HG03175 (cell line): Measurements from ENCODE around the gene ANKDD1A.
A peak's percentile ranks its signal among the peaks of the same experiment; 100 is the strongest.

ENCODE experiments used
- ATAC-seq: cut with Tn5 transposase; IDR thresholded peaks from one replicate; pipeline ENCODE4 v1.9.1; 2021; ENCODE audit warnings: mild to moderate bottlenecking, moderate library complexity; ENCODE audit not compliant: unreplicated experiment

ANKDD1A gene

GRCh38 chr15:64895285-64896065, 16.2 kb upstream of the ANKDD1A start:
- peak; percentile 24 for ATAC-seq

GRCh38 chr15:64896371-64897069, 15.2 kb upstream of the ANKDD1A start:
- no peak for ATAC-seq

- no peak for ATAC-seq
Measured at GRCh38 chr15:64897345-64897985, 14.2 kb upstream of the ANKDD1A start.

DNA sequence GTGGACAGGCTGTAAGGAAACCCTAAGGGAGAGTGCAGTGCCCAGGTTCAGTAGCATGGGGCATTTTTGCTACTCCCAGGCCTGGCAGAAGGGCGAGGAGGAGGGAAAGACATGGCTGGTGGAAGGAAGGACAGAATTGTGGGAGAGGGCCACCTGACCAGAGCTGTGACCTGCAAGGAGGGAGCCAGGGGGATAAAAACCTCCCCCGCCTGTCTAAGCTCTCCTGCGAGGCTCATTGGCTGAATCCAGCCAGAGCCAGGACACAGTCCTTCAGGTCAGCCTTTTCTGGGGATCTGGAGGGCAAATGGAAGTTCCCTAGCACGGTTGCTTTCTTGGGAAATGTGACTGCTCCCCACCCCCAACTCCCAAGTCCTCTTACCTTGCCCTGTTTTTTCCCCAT, 13.3 kb upstream of the ANKDD1A start:
- no peak for ATAC-seq

DNA sequence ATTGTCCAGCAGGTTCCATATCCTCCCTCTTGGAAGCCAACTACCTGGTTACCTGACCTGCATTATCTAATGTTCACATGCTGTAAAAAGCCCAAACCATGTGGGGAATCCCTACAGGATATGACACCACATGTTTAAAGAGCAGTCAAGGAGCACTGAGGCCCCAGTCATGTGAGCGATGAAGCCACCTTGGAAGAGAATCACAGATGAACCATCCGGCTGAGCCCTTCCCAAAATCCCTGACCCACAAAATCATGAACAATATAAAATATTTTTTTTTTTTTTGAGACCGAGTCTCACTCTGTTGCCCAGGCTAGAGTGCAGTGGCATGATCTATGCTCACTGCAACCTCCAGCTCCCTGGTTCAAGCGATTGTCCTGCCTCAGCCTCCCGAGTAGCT, 10.6 kb upstream of the ANKDD1A start:
- no peak for ATAC-seq

GRCh38 chr15:64901914-64902313, 9.8 kb upstream of the ANKDD1A start:
- no peak for ATAC-seq

- ATAC-seq = no peak
Measured at GRCh38 chr15:64902863-64903262, 8.8 kb upstream of the ANKDD1A start.

- no peak for ATAC-seq
Measured at GRCh38 chr15:64903326-64903950, 8.3 kb upstream of the ANKDD1A start.

- ATAC-seq = no peak
Measured at GRCh38 chr15:64904189-64904588, 7.5 kb upstream of the ANKDD1A start.

DNA sequence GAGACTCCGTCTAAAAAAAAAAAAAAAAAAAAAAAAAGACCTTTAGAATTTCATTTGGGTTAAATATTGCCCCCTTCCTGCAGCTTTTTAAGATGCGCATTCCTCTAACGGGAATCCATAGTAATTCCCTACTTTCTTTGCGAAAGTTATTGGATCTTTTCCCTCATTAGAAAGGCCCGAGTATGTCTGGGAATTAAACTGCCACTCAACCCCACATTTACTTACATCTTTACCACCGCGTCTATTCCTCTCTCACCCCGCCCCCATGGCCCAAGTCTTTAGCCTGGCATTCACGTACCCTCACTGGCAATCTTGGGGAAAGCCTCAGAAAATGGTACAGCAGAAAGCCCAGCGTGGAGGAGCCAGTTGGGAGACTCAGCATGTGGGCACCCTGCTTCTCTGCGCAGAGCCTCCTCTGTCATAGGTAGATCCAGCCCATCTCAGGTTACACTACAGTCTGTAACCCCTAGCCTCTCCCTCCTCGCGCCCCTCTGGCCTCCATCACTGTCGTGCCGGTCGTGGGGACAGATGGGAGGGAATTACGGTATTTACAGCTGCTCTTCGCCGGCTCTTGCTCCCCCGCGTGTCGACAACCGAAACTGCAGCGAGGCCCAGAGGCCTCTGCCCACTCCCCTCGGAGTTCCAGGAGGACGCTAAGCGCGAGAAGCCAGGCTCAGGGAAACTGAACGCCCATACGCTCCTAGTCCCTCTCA, 6.4 kb upstream of the ANKDD1A start:
- ATAC-seq = no peak

DNA sequence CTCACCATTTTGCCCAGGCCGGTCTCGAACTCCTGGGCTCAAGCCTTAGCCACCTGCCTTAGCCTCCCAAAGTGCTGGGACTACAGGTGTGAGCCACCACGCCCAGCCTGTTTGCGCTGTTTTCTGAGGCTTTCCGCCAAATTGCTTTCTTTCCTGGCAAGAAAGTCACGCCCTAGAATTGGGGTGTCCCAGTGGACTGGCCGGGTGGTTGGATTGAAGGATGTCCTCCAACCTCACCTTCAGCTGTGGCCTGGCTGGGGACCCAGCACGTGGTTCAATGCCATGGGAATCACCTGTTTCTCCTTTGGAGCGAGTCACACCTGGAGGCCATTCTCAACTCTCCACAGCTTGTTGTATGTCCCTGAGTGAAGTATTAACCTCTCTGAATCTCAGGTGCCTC, 5.8 kb upstream of the ANKDD1A start:
- no peak for ATAC-seq

DNA sequence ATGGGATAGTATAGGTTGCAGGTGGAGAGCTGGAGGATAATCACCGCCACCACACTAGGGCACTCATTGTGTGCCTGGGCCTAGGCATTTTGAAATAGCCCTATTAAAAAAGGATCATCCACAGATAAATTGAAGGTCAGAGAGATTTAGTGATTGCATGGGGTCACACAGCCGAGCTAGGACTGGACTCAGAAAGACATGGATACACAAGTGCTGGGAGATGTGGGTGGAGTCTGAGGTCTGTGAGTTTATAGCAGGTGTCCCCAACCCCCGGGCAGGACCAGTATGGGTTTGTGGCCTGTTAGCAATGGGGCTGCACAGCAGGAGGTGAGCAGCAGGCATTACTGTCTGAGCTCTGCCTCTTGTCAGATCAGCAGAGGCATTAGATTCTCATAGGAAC, 5.3 kb upstream of the ANKDD1A start:
- ATAC-seq = no peak

DNA sequence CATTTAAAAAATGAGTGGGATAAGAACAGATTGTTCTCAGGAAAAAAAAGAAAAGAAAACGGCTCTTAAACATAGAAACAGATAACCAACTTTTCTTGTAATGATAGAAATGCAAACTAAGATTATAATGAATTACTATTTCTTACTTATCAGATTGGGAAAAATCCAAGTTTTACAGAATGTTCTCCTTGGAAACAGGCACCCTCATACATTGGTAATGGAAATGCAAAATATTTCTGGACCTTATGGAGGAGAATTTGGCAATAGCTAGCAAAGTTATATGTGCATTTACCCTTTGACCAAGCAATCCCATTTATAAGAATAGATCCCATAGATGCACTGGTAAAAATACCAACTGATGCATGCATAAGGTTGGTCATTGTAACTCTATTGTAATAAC, 3.7 kb upstream of the ANKDD1A start:
- no peak for ATAC-seq

- ATAC-seq = no peak
Measured at GRCh38 chr15:64909546-64909945, 2.2 kb upstream of the ANKDD1A start.

DNA sequence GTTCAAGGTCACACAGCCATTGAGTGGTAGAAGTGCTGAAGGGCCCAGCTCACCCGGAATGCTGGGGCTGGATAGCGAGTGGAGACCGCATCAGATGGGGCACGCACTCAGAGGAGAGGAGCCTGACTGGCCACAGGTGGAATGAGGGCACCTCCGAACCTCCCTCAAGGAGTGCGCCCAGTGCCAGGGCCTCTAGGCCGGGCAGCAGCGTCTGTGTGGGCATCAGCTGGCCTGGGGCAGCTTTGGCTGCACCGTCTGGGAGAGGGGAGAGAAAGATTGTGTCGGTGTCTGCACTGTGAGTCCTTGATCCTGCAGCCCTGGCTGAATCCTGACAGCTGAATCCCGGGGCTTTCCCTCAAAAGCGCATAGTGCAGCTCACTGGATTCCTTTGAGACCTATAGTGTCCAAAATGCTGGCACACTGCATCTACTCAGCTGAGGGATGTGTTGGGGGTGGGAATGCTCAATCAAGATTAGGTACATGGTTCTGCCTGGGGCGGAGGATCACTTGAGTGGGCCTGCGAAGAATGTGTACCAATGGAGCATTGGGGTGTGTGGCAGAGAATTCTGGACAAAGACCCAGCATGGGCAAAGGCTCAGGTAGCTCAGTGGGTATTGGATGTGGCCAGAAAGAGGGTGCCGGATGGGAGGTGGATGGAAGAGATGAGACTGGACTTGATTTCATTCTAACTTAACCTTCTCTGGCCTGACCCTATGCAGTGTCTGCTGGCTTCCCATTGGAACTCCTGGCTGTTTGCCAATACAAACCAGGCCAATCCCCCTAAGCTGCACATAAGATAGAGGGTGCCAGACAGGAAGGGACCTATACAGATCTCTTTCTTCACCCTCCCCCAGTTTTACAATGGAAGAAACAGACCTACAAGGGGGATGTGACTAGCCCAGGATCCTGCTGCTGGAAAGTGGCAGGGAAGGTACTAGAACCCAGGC, 950 bp downstream of the ANKDD1A start:
- ATAC-seq = no peak

- ATAC-seq = no peak
Measured at GRCh38 chr15:64915518-64916227, 4.0 kb downstream of the ANKDD1A start.

DNA sequence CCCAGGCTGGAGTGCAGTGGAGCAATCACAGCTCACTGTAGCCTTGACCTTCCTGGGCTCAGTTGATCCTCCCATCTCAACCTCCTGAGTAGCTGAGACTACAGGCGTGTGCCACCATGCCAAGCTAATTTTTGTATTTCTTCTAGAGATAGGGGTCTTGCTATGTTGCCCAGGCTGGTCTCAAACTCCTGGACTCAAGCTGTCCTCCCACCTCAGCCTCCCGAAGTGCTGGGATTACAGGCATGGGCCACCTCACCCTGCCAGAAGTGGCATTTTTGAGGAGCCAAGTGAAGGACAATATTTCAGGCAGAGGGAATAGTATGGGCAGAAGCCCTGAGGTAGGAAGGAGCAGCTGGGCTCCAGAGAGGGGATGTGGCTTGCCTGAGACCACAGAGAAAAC, 4.7 kb downstream of the ANKDD1A start:
- ATAC-seq = no peak

DNA sequence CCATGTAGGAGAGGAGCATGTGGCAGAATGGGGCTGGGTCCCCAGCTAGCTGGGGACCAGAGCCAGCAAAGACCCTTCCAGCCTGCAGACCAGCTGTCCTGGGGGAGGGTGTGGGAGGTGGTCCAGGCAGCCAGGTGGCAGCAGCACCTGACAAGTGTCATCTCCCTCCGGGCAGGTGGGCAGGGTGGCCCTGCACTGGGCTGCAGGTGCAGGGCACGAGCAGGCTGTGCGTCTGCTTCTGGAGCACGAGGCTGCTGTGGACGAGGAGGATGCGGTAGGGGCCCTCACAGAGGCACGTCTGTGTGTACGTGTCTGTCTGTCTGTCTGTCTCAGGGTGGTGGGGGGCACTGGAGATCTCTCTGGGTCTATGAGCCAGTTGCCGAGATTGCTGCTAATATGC, 5.5 kb downstream of the ANKDD1A start:
- ATAC-seq = no peak

DNA sequence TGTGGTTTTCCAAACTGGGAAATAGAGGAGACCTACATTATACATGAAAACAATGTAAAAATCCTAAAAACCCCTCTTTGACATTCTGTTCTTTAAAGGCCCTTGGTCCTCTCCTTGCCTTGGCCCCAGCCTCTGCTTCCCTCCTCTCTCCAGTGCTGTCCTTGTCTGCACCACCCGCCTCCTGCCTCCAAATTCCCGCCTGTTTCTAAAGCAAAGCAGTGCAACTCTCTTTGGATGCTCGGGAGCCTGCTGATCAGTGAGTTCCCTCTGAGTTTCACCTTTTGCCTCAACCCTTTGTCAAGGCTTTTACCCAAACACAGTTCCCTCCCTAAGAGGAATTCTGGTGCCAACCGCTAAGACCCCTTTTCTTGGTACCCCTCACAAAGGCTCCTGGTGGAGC, 8.0 kb downstream of the ANKDD1A start:
- ATAC-seq = no peak
